ENCODE measurements around the gene RIPOR3. TPM values are rescaled to one million over a fixed set of nuclear protein-coding genes. Genes with fewer than 3 reads are reported as not detected.

The RIPOR3 gene
- total RNA-seq, 2 donors from 2014 or later, result 2.3 to 6.9 TPM

- no peak for DNase-seq
- no peaks in the 10 kb centered on the region for H3K36me3 ChIP-seq (replicated peaks in 1 of 2; ENCODE audit: insufficient read depth in 1 of 2, low read depth in 2 of 2)
- ATAC-seq, result no peak
- no peak overlapping the region for H3K27ac ChIP-seq
- H3K27me3 ChIP-seq, result peaks cover 0 to 5% of the 10 kb centered on the region in 2 donors
- no peaks in the 10 kb centered on the region for H3K9me3 ChIP-seq
- no peak overlapping the region for H3K4me3 ChIP-seq
- intact Hi-C loops (cut with DNase I), result no loop called here
- peaks cover 13% of the 10 kb centered on the region for H3K4me1 ChIP-seq
- TF ChIP-seq, protein P1, sequence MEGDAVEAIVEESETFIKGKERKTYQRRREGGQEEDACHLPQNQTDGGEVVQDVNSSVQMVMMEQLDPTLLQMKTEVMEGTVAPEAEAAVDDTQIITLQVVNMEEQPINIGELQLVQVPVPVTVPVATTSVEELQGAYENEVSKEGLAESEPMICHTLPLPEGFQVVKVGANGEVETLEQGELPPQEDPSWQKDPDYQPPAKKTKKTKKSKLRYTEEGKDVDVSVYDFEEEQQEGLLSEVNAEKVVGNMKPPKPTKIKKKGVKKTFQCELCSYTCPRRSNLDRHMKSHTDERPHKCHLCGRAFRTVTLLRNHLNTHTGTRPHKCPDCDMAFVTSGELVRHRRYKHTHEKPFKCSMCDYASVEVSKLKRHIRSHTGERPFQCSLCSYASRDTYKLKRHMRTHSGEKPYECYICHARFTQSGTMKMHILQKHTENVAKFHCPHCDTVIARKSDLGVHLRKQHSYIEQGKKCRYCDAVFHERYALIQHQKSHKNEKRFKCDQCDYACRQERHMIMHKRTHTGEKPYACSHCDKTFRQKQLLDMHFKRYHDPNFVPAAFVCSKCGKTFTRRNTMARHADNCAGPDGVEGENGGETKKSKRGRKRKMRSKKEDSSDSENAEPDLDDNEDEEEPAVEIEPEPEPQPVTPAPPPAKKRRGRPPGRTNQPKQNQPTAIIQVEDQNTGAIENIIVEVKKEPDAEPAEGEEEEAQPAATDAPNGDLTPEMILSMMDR (IDR thresholded peaks at IDR 0.05), result no peak
- no peak for TF ChIP-seq POLR2A (IDR thresholded peaks at IDR 0.05)
- WGBS, 2 donors, result 90 to 97% methylated on average over 3 to 9 of the region's 9 CpGs
Observed at GRCh38 chr20:50593005-50593335, 98.4 kb downstream of the RIPOR3 start.

DNA sequence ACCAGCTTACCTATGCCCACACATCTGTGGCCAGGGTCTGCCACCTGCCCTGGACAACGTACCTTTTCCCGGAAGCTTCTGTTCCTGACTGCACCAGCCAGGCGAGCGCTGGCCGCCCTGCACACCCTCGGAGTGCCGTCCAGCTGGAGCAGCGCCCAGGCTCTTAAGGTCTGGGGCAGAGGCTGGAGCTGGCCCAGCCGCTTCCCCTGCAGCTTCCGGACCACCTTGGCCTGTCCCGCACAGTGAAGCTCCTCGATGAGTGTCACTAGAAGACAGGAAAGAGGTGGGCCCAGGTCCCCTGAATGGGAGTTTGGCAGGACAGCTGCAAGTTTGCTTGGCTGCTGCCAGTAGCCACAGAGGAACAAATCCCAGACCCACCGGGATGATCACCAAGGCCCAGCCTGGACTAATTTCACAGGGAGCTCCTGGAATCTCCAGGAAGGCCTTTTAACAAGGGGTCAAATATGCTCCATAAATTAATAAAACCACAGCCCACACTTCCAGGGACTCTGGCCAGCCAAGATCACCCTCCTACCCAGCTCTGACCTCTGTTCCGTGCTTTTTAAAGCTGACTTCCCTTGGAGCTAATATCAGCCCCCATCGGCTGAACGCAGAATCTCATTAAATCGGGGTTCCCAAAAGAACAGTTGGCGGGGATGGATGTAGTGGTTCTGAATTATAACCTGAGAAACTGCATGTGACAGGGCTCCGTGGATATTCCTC lies 98.9 kb downstream of the RIPOR3 start:
- ATAC-seq, result peak; percentile 57
- Histone ChIP-seq H3K4me1 (peaks cover 13% of the 10 kb centered on the region), H3K4me3 (no peak overlapping the region), H3K27me3 (peaks cover 0 to 5% of the 10 kb centered on the region in 2 donors), H3K9me3 (no peaks in the 10 kb centered on the region), H3K27ac (peak overlapping the region in 1 of 4 donors; percentile 24), H3K36me3 (replicated peaks in 1 of 2; ENCODE audit: insufficient read depth in 1 of 2, low read depth in 2 of 2) (no peaks in the 10 kb centered on the region)
- 66 to 75% methylated on average over 8 to 9 of the region's 19 CpGs for WGBS, 2 donors
- intact Hi-C loops (cut with DNase I), result no loop called here
- DNase-seq, result peak; percentile 47 to 84 (median 61)
- TF ChIP-seq POLR2A (IDR thresholded peaks at IDR 0.05), result no peak
- TF ChIP-seq, protein P1 (IDR thresholded peaks at IDR 0.05), result no peak

- intact Hi-C loops (cut with DNase I), result no loop called here
- WGBS, 2 donors, result 86 to 89% methylated on average over 5 of the region's 5 CpGs
- TF ChIP-seq POLR2A (IDR thresholded peaks at IDR 0.05), result no peak
- TF ChIP-seq, protein P1 (IDR thresholded peaks at IDR 0.05), result no peak
- Histone ChIP-seq H3K27ac (no peak overlapping the region), H3K4me3 (no peak overlapping the region), H3K9me3 (no peaks in the 10 kb centered on the region), H3K4me1 (peaks cover 13% of the 10 kb centered on the region), H3K36me3 (replicated peaks in 1 of 2; ENCODE audit: insufficient read depth in 1 of 2, low read depth in 2 of 2) (no peaks in the 10 kb centered on the region), H3K27me3 (peaks cover 0 to 5% of the 10 kb centered on the region in 2 donors)
- DNase-seq (no peak), ATAC-seq (no peak)
Observed at GRCh38 chr20:50591233-50591852, 100.0 kb downstream of the RIPOR3 start.

GRCh38 chr20:50590348-50590664 lies 101.0 kb downstream of the RIPOR3 start:
- peaks cover 0 to 5% of the 10 kb centered on the region in 2 donors for H3K27me3 ChIP-seq
- intact Hi-C loops (cut with DNase I), result no loop called here
- no peak overlapping the region for H3K27ac ChIP-seq
- H3K4me1 ChIP-seq, result peaks cover 13% of the 10 kb centered on the region
- no peak overlapping the region for H3K4me3 ChIP-seq
- DNase-seq (no peak), ATAC-seq (no peak)
- H3K9me3 ChIP-seq, result no peaks in the 10 kb centered on the region
- TF ChIP-seq, protein P1 (IDR thresholded peaks at IDR 0.05), result no peak
- no peaks in the 10 kb centered on the region for H3K36me3 ChIP-seq (replicated peaks in 1 of 2; ENCODE audit: insufficient read depth in 1 of 2, low read depth in 2 of 2)
- 84 to 88% methylated on average over 9 to 11 of the region's 11 CpGs for WGBS, 2 donors
